HG02884 (cell line): ENCODE measurements around the gene BRSK1.

Experiments
- ATAC-seq: cut with Tn5 transposase; IDR thresholded peaks from one replicate; pipeline ENCODE4 v1.9.1; 2021; ENCODE audit warnings: mild to moderate bottlenecking, moderate library complexity; ENCODE audit not compliant: unreplicated experiment

BRSK1 gene

GRCh38 chr19:55303477-55303876, 19.7 kb downstream of the BRSK1 start:
- no peak for ATAC-seq

GRCh38 chr19:55304279-55304978, 20.6 kb downstream of the BRSK1 start:
- ATAC-seq = no peak

GRCh38 chr19:55304980-55305379, 21.2 kb downstream of the BRSK1 start:
- no peak for ATAC-seq

- ATAC-seq = no peak
Observed at GRCh38 chr19:55305491-55305890, 21.7 kb downstream of the BRSK1 start.

- no peak for ATAC-seq
Observed at GRCh38 chr19:55305983-55306562, 22.3 kb downstream of the BRSK1 start.

- no peak for ATAC-seq
Observed at GRCh38 chr19:55306712-55307111, 22.9 kb downstream of the BRSK1 start.

- no peak for ATAC-seq
Observed at GRCh38 chr19:55308281-55308680, 24.5 kb downstream of the BRSK1 start.

- ATAC-seq = no peak
Observed at GRCh38 chr19:55309448-55309847, 25.7 kb downstream of the BRSK1 start.

GRCh38 chr19:55310498-55310897, 26.7 kb downstream of the BRSK1 start:
- ATAC-seq = no peak

- ATAC-seq = no peak
Observed at GRCh38 chr19:55311397-55311796, 27.6 kb downstream of the BRSK1 start.

- ATAC-seq = no peak
Observed at GRCh38 chr19:55311797-55312196, 28.0 kb downstream of the BRSK1 start.

GRCh38 chr19:55312621-55313512, 29.1 kb downstream of the BRSK1 start:
- ATAC-seq = no peak

GRCh38 chr19:55314396-55314795, 30.6 kb downstream of the BRSK1 start:
- ATAC-seq = no peak

- no peak for ATAC-seq
Observed at GRCh38 chr19:55315956-55316525, 32.2 kb downstream of the BRSK1 start.

- no peak for ATAC-seq
Observed at GRCh38 chr19:55316646-55317045, 32.8 kb downstream of the BRSK1 start.

- ATAC-seq = no peak
Observed at GRCh38 chr19:55319785-55320184, 36.0 kb downstream of the BRSK1 start.

- no peak for ATAC-seq
Observed at GRCh38 chr19:55320844-55321419, 37.1 kb downstream of the BRSK1 start.

GRCh38 chr19:55321466-55322137, 37.8 kb downstream of the BRSK1 start:
- ATAC-seq = no peak

- no peak for ATAC-seq
Observed at GRCh38 chr19:55322204-55322885, 38.5 kb downstream of the BRSK1 start.

GRCh38 chr19:55324662-55325061, 40.9 kb downstream of the BRSK1 start:
- no peak for ATAC-seq
